Islet of Langerhans (tissue), 1 donor: ENCODE measurements around the gene DYRK1B.
"Not testable (repeated sequence)": the region's sequence is repeated elsewhere in the genome, so short reads cannot be mapped to it uniquely, and the experiment has no call there.

Source experiments
- FAIRE-seq: peaks from one replicate; lab custom pipeline; 2011; peaks lifted over from hg19 to GRCh38; lab: Jason Lieb, UNC

Gene DYRK1B

GRCh38 chr19:39808688-39809087 lies 25.3 kb downstream of the DYRK1B start:
- FAIRE-seq: not testable (repeated sequence)

DNA sequence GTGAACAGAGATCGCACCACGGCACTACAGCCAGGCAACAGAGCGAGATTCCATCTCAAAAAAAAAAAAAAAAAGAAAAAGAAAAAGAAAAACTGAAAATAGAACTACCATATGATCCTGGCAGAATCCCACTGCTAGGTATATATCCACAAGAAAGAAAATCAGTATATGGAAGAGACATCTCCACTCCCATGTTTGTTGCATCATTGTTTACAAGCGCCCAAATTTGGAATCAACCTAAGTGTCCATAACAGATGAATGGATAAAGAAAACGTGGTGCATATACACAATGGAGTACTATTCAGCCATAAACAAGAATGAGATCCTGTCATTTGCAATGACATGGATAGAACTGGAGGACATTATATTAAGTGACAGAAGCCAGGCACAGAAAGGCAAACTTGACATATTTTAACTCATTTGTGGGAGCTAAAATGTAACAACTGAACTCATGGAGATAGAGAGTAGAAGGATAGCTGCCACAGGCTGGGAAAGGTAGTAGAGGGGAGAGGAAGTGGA lies 26.1 kb downstream of the DYRK1B start:
- no peak for FAIRE-seq

GRCh38 chr19:39805104-39805503 lies 28.9 kb downstream of the DYRK1B start:
- no peak for FAIRE-seq

DNA sequence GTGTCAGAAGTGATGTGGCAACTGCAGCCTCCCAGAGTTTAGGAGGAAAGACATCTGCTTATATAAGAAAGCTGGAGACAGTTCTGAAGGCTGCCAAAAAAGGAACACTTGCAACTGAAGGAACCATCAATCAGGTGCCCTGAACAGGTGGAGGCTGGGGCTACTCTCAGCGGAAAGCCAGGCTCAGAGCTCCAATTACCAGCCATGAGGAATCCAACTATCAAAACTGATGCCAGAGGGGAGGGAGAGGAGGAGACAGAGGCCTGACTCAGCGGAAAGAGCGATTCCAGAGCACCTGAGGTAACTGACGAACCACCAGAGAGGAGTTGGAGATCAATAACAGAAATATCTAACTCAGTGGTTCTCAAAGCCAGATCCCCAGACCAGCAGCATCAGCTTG lies 31.0 kb downstream of the DYRK1B start:
- no peak for FAIRE-seq

- no peak for FAIRE-seq
Measured at GRCh38 chr19:39797083-39797482, 36.9 kb downstream of the DYRK1B start.

DNA sequence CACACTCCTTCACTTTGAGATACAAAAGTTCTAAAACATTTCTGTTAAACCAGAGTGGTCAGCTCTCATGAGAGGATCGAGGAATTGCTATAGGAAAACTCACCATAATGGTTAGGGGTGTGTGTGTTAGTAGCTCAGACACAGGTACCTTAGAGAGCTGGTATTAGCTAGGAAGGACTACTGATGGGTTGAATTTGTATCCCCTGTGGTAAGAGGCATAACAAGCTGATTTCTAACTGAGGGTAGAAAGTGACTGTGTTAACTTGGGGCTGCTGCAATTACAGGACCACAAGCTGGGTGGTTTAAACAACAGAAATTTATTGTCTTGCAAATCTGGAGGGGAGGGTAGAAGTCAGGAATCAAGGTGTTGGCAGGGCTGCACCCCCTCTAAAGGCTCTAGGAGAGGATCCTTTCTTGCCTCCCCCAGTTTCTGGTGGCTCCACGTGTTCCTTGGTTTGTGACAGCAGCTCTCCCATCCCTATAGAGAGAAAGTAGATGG lies 37.9 kb downstream of the DYRK1B start:
- no peak for FAIRE-seq

- FAIRE-seq: no peak
Measured at GRCh38 chr19:39795001-39795400, 39.0 kb downstream of the DYRK1B start.

GRCh38 chr19:39792999-39793546 lies 40.9 kb downstream of the DYRK1B start:
- FAIRE-seq: no peak

DNA sequence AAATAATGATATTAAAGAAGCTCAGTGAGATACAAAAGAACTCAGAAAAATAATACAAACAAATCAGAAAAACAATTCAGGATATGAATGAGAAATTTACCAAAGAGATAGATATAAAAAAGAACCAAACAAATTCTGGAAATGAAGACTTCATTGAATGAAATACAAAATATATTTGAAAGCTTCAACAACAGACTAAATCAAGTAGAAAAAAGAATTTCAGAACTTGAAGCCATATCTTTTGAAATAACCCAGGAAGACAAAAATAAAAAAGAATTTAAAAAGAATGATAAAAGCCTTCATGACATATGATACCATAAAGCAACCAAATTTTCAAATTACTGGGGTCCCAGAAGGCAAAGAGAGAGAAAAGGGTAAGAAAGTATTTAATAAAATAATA lies 45.7 kb downstream of the DYRK1B start:
- no peak for FAIRE-seq

- FAIRE-seq: no peak
Measured at GRCh38 chr19:39780894-39781293, 53.1 kb downstream of the DYRK1B start.

DNA sequence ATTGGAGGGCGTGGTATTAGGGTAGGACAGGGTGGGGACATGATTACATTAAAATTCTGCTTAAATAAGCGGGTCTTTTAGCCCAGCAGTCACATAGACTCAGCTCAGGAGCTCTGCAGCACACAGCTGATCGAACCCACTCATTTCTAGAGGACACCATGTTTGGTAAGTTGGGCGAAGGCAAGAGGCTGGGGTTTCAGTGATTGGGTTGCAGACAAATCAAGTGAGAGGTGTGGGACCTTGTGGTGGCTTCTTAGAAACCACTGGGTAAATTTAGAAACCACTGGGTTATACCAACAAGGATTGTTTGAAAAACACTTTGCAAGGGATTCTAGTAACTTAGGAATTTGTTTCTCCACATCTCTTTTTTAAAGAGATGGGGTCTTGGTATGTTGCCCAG lies 55.2 kb downstream of the DYRK1B start, which contains the start of gene LEUTX:
Gene LEUTX (plus strand): TSS at position 92 of the 400 bp plus-strand sequence. CDS start 67 bp downstream, at position 159.
- no peak for FAIRE-seq
